GM23338 (cell line): ENCODE results near the gene MPPED2. TPM values are rescaled to one million over a fixed set of nuclear protein-coding genes. Genes with fewer than 3 reads are reported as not detected.

Source experiments
- ATAC-seq: fragments of 200-7000 bp; cut with Tn5 transposase; 3 replicates; pipeline ENCODE4 v1.9.1; 2020
- DNase-seq: peaks from one replicate; pipeline ENCODE4 v3.0.0-alpha.2; 2015; ENCODE audit warnings: low spot score
- H2AFZ ChIP-seq: fragments of 200-600 bp; sonication (generic); 2 replicates; pipeline ENCODE4 v1.8.0; 2016; ENCODE audit warnings: antibody characterized with exemption, mild to moderate bottlenecking, moderate library complexity
- H3F3A ChIP-seq: fragments of 200-600 bp; sonication (generic); replicated peaks from 2 replicates; pipeline ENCODE4 v1.8.0; 2017; ENCODE audit warnings: antibody characterized with exemption, mixed run types, low read depth
- H3K27ac ChIP-seq: fragments of 200-600 bp; sonication (generic); 2 replicates; pipeline ENCODE4 v1.6.1; 2016; ENCODE audit warnings: low read depth
- H3K27me3 ChIP-seq: fragments of 200-600 bp; sonication (generic); 2 replicates; pipeline ENCODE4 v1.8.0; 2016; ENCODE audit warnings: mild to moderate bottlenecking, mixed run types, moderate library complexity; ENCODE audit not compliant: insufficient read depth
- H3K36me3 ChIP-seq: fragments of 200-600 bp; sonication (generic); 2 replicates; pipeline ENCODE4 v1.8.0; 2016; ENCODE audit warnings: mild to moderate bottlenecking; ENCODE audit not compliant: insufficient read depth
- H3K4me1 ChIP-seq: fragments of 200-600 bp; sonication (generic); 2 replicates; pipeline ENCODE4 v1.8.0; 2016; ENCODE audit warnings: mild to moderate bottlenecking, moderate library complexity; ENCODE audit not compliant: insufficient read depth
- H3K4me2 ChIP-seq: fragments of 200-600 bp; sonication (generic); 2 replicates; pipeline ENCODE4 v1.7.1; 2017; ENCODE audit warnings: mixed run types
- H3K4me3 ChIP-seq: fragments of 200-600 bp; sonication (generic); 2 replicates; pipeline ENCODE4 v1.6.1; 2016; ENCODE audit warnings: mixed run types
- H3K79me2 ChIP-seq: fragments of 200-600 bp; sonication (generic); replicated peaks from 2 replicates; pipeline ENCODE4 v1.8.0; 2017; ENCODE audit warnings: mild to moderate bottlenecking; ENCODE audit not compliant: insufficient read depth
- H3K9me2 ChIP-seq: fragments of 200-600 bp; sonication (generic); 2 replicates; pipeline ENCODE4 v1.8.0; 2017; ENCODE audit not compliant: insufficient read depth
- H4K20me1 ChIP-seq: fragments of 200-600 bp; sonication (generic); replicated peaks from 2 replicates; pipeline ENCODE4 v1.8.0; 2017; ENCODE audit warnings: mild to moderate bottlenecking; ENCODE audit not compliant: insufficient read depth
- H3K27ac Mint-ChIP-seq: 2 replicates; pipeline ENCODE4 v1.8.0; 2020; ENCODE audit warnings: inconsistent platforms, mild to moderate bottlenecking, moderate library complexity, mixed read lengths
- H3K27me3 Mint-ChIP-seq: 3 replicates; pipeline ENCODE4 v1.8.0; 2022; ENCODE audit warnings: low read depth, mild to moderate bottlenecking, moderate library complexity, mixed read lengths, inconsistent platforms; ENCODE audit not compliant: insufficient read depth, poor library complexity
- H3K36me3 Mint-ChIP-seq: 3 replicates; pipeline ENCODE4 v1.8.0; 2021; ENCODE audit warnings: low read depth, mild to moderate bottlenecking, inconsistent platforms, moderate library complexity, mixed read lengths
- H3K4me1 Mint-ChIP-seq: 3 replicates; pipeline ENCODE4 v1.8.0; 2020; ENCODE audit warnings: mild to moderate bottlenecking, inconsistent platforms, mixed read lengths
- H3K4me3 Mint-ChIP-seq: 3 replicates; pipeline ENCODE4 v1.8.0; 2021; ENCODE audit warnings: moderate library complexity, mild to moderate bottlenecking, inconsistent platforms, mixed read lengths
- H3K9me3 Mint-ChIP-seq: 3 replicates; pipeline ENCODE4 v1.8.0; 2020; ENCODE audit warnings: moderate library complexity, mild to moderate bottlenecking, inconsistent platforms, mixed read lengths
- CREB1 ChIP-seq: fragments of 250-450 bp; sonication (Bioruptor Pico); IDR thresholded peaks from 2 replicates; pipeline ENCODE4 v1.5.0; 2020; ENCODE audit warnings: low read depth, mild to moderate bottlenecking, moderate library complexity
- EZH2 ChIP-seq: fragments of 200-600 bp; sonication (generic); IDR thresholded peaks from one replicate; pipeline ENCODE4 v1.8.0; 2017; ENCODE audit warnings: antibody characterized with exemption, mild to moderate bottlenecking, low read depth; ENCODE audit not compliant: unreplicated experiment
- EZH2phosphoT487 ChIP-seq: fragments of 200-600 bp; sonication (generic); IDR thresholded peaks from one replicate; pipeline ENCODE4 v1.8.1; 2018; ENCODE audit warnings: antibody characterized with exemption; ENCODE audit not compliant: unreplicated experiment
- JUNB ChIP-seq: IDR thresholded peaks from one replicate; pipeline ENCODE4 v1.6.1; 2016; ENCODE audit warnings: antibody characterized with exemption; ENCODE audit not compliant: unreplicated experiment
- POLR2AphosphoS5 ChIP-seq: IDR thresholded peaks from 2 replicates; pipeline ENCODE4 v1.6.1; 2016; ENCODE audit warnings: antibody characterized with exemption, low read depth
- STAT1 ChIP-seq: IDR thresholded peaks from one replicate; pipeline ENCODE4 v1.6.1; 2016; ENCODE audit warnings: antibody characterized with exemption; ENCODE audit not compliant: unreplicated experiment
- ZNF114 ChIP-seq: fragments of 250-450 bp; sonication (Bioruptor Pico); IDR thresholded peaks from 2 replicates; pipeline ENCODE4 v1.5.0; 2020; ENCODE audit warnings: mild to moderate bottlenecking, moderate library complexity
- ZNF331 ChIP-seq: fragments of 250-450 bp; sonication (Bioruptor Pico); IDR thresholded peaks from 2 replicates; pipeline ENCODE4 v1.5.0; 2020; ENCODE audit warnings: low read depth, mild to moderate bottlenecking, moderate library complexity
- polyA plus RNA-seq: library from polyadenylated mRNA; unstranded; fragments of >200 nt; fragmentation: Nextera tagmentation; extraction: Ambion mirVana; gene quantifications from 2 replicates; pipeline ENCODE4 v1.2.1, GENCODE V29; 2016
- total RNA-seq: library from RNA; depleted of rRNA; stranded (reverse); fragments of >200 nt; shearing (Covaris generic); gene quantifications from 2 replicates; pipeline ENCODE4 v1.2.3, GENCODE V29; 2014
- TF ChIP-seq, protein P1 (sequence below): IDR thresholded peaks from one replicate; pipeline ENCODE4 v1.6.1; 2018; ENCODE audit warnings: antibody characterized with exemption; ENCODE audit not compliant: unreplicated experiment
- TF ChIP-seq, protein P2 (sequence below), 2 experiments: fragments of 200-600 bp in 1 of 2; sonication (generic) in 1 of 2; conservative IDR thresholded peaks; 2 replicates each; pipeline versions ENCODE4 v1.5.1 to v1.6.1; 2016 to 2017; ENCODE audit warnings: antibody characterized with exemption in 2 of 2, low read depth in 2 of 2, mild to moderate bottlenecking in 2 of 2, moderate library complexity in 1 of 2
- TF ChIP-seq, protein P3 (sequence below): IDR thresholded peaks from 2 replicates; pipeline ENCODE4 v1.6.1; 2016; ENCODE audit warnings: antibody characterized with exemption

Gene MPPED2
- total and polyA plus RNA-seq, 2 experiments from 2014 or later: 4.4 to 6.8 TPM

DNA sequence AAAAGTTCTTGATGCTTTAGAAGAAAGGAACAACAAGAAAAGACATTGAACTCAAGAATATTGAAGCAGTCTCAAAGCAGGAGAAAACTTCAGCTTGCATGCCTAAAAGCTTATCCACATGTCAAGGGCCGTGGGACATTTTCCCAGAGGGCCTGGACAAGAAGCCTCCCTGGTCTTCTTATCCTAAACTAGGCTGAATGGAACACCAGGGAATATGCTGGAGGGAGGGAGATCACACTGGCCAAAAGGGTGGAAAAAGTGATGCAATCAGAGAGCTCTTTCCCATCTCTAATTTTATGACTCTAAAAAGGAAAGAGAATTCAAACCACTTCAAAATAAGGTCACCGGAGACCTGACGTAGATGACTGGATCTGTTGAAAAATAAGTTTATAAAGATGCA lies 107.2 kb downstream of the MPPED2 start:
- H3K27ac ChIP-seq: peak overlapping the region; percentile 14; the same call in 1 of the 2 replicates
- H3K4me1 ChIP-seq: peaks cover 69% of the 10 kb centered on the region
- peaks cover 63% of the 10 kb centered on the region for H3K4me1 Mint-ChIP-seq
- DNase-seq: no peak
- no peaks in the 10 kb centered on the region for H3K79me2 ChIP-seq
- peak overlapping the region; percentile 95 for H3K27ac Mint-ChIP-seq
- H3K4me3 ChIP-seq: no peak overlapping the region
- peak overlapping the region; percentile 33; the same call in 1 of the 3 replicates for H3K4me3 Mint-ChIP-seq
- no peaks in the 10 kb centered on the region for H4K20me1 ChIP-seq
- no peaks in the 10 kb centered on the region for H3K9me3 Mint-ChIP-seq
- no peaks in the 10 kb centered on the region for H3F3A ChIP-seq
- H3K4me2 ChIP-seq: peak overlapping the region; percentile 60
- peaks cover 1% of the 10 kb centered on the region; the same call in 1 of the 2 replicates for H3K9me2 ChIP-seq
- no peaks in the 10 kb centered on the region for H3K27me3 Mint-ChIP-seq
- ATAC-seq: peak; percentile 53
- H3K36me3 ChIP-seq: no peaks in the 10 kb centered on the region
- TF ChIP-seq EZH2phosphoT487 (no peak), ZNF331 (CRISPR knock-in tag) (no peak), EZH2 (no peak), STAT1 (no peak), ZNF114 (CRISPR knock-in tag) (no peak), CREB1 (no peak), JUNB (no peak)
- TF ChIP-seq, protein P1, sequence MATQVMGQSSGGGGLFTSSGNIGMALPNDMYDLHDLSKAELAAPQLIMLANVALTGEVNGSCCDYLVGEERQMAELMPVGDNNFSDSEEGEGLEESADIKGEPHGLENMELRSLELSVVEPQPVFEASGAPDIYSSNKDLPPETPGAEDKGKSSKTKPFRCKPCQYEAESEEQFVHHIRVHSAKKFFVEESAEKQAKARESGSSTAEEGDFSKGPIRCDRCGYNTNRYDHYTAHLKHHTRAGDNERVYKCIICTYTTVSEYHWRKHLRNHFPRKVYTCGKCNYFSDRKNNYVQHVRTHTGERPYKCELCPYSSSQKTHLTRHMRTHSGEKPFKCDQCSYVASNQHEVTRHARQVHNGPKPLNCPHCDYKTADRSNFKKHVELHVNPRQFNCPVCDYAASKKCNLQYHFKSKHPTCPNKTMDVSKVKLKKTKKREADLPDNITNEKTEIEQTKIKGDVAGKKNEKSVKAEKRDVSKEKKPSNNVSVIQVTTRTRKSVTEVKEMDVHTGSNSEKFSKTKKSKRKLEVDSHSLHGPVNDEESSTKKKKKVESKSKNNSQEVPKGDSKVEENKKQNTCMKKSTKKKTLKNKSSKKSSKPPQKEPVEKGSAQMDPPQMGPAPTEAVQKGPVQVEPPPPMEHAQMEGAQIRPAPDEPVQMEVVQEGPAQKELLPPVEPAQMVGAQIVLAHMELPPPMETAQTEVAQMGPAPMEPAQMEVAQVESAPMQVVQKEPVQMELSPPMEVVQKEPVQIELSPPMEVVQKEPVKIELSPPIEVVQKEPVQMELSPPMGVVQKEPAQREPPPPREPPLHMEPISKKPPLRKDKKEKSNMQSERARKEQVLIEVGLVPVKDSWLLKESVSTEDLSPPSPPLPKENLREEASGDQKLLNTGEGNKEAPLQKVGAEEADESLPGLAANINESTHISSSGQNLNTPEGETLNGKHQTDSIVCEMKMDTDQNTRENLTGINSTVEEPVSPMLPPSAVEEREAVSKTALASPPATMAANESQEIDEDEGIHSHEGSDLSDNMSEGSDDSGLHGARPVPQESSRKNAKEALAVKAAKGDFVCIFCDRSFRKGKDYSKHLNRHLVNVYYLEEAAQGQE: no peak
- H2AFZ ChIP-seq: peak overlapping the region; percentile 60
- peaks cover 3% of the 10 kb centered on the region; the same call in 1 of the 3 replicates for H3K36me3 Mint-ChIP-seq
- no peaks in the 10 kb centered on the region for H3K27me3 ChIP-seq

DNA sequence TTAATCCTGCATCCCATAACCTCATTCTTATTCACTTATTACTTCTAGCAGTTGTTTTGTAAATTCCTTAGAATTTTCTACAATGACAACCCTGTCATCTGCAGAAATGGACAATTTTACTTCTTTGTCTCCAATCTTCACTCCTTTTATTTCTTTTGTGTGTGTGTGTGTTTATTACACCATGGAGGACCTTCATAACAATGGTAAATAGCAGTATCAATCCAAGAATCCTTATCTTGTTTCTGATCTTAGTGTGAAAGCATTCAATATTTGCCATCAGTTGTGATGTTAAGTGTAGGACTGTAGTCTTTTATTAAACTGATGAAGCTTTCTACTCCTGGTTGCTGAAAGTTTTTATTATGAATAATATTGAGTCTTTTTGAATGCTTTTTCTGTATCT lies 109.1 kb downstream of the MPPED2 start:
- H3K27ac Mint-ChIP-seq: 0 out of 2 replicates have a peak overlapping the region, but pooled peaks have one; percentile 17
- H3K79me2 ChIP-seq: no peaks in the 10 kb centered on the region
- peaks cover 52% of the 10 kb centered on the region for H3K4me1 ChIP-seq
- DNase-seq: no peak
- H3K36me3 ChIP-seq: no peaks in the 10 kb centered on the region
- no peaks in the 10 kb centered on the region for H3F3A ChIP-seq
- no peak for ATAC-seq
- no peaks in the 10 kb centered on the region for H3K9me3 Mint-ChIP-seq
- H3K4me1 Mint-ChIP-seq: peaks cover 50% of the 10 kb centered on the region
- no peaks in the 10 kb centered on the region for H3K27me3 Mint-ChIP-seq
- no peak overlapping the region for H2AFZ ChIP-seq
- H3K9me2 ChIP-seq: peaks cover 10% of the 10 kb centered on the region; the same call in 1 of the 2 replicates
- H3K36me3 Mint-ChIP-seq: peaks cover 3% of the 10 kb centered on the region; the same call in 1 of the 3 replicates
- no peak overlapping the region for H3K4me3 ChIP-seq
- no peak overlapping the region for H3K27ac ChIP-seq
- no peaks in the 10 kb centered on the region for H4K20me1 ChIP-seq
- no peak overlapping the region; the same call in 1 of the 2 replicates for H3K4me2 ChIP-seq
- no peaks in the 10 kb centered on the region for H3K27me3 ChIP-seq
- H3K4me3 Mint-ChIP-seq: no peak overlapping the region
- no peak for TF ChIP-seq ZNF114 (CRISPR knock-in tag)
- TF ChIP-seq EZH2phosphoT487: no peak
- TF ChIP-seq, protein P2, sequence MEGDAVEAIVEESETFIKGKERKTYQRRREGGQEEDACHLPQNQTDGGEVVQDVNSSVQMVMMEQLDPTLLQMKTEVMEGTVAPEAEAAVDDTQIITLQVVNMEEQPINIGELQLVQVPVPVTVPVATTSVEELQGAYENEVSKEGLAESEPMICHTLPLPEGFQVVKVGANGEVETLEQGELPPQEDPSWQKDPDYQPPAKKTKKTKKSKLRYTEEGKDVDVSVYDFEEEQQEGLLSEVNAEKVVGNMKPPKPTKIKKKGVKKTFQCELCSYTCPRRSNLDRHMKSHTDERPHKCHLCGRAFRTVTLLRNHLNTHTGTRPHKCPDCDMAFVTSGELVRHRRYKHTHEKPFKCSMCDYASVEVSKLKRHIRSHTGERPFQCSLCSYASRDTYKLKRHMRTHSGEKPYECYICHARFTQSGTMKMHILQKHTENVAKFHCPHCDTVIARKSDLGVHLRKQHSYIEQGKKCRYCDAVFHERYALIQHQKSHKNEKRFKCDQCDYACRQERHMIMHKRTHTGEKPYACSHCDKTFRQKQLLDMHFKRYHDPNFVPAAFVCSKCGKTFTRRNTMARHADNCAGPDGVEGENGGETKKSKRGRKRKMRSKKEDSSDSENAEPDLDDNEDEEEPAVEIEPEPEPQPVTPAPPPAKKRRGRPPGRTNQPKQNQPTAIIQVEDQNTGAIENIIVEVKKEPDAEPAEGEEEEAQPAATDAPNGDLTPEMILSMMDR (conservative IDR thresholded peaks at IDR 0.05; ENCODE audit: low read depth in 2 of 2): no peak
- TF ChIP-seq CREB1: no peak
- no peak for TF ChIP-seq ZNF331 (CRISPR knock-in tag)
- TF ChIP-seq, protein P3, sequence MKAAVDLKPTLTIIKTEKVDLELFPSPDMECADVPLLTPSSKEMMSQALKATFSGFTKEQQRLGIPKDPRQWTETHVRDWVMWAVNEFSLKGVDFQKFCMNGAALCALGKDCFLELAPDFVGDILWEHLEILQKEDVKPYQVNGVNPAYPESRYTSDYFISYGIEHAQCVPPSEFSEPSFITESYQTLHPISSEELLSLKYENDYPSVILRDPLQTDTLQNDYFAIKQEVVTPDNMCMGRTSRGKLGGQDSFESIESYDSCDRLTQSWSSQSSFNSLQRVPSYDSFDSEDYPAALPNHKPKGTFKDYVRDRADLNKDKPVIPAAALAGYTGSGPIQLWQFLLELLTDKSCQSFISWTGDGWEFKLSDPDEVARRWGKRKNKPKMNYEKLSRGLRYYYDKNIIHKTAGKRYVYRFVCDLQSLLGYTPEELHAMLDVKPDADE: no peak
- no peak for TF ChIP-seq EZH2
- no peak for TF ChIP-seq JUNB
- no peak for TF ChIP-seq POLR2AphosphoS5
